ENCODE data around the gene RBM17. TPM values are rescaled to one million over a fixed set of nuclear protein-coding genes. Genes with fewer than 3 reads are reported as not detected.

The RBM17 gene
- total and polyA plus RNA-seq, 2 of the 13 experiments (the other 11 are each of a cell fraction or from before 2014, with no cell fraction given): 30.7 to 77.5 TPM

DNA sequence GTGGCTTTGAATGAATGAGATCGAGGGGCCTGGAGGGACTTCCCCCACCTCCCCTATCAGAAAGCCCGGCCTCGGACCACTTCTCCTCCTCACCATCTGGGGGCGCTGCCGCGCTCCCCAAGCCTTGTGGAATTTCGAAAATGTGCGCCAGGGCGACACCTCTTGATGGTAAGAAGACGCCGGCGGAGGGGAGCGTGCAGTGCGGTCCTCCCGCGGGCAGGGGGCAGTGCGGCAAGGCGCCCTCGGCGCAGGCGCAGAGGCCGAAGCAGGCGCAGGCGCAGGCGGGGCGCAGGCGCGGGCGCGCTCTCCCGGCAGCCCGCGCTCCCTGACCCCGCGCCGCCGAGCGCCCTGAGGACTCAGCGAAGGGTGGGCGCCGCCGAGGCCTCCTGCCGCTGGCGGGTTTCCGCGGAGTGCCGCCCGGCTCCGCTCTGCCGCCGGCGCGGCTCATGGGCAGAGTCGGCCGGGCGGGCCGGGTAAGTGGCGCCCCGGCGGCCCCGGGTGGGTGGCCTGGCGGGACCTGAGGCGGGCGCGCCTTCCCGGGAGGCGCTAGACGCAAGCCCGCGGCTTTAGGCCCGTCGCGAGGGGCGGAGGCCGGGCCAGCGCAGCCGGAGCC, at the start of gene RBM17 (continued):
- TF ChIP-seq, protein P1, sequence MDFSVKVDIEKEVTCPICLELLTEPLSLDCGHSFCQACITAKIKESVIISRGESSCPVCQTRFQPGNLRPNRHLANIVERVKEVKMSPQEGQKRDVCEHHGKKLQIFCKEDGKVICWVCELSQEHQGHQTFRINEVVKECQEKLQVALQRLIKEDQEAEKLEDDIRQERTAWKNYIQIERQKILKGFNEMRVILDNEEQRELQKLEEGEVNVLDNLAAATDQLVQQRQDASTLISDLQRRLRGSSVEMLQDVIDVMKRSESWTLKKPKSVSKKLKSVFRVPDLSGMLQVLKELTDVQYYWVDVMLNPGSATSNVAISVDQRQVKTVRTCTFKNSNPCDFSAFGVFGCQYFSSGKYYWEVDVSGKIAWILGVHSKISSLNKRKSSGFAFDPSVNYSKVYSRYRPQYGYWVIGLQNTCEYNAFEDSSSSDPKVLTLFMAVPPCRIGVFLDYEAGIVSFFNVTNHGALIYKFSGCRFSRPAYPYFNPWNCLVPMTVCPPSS (IDR thresholded peaks at IDR 0.05): no peak
- TF ChIP-seq DNMT3B (CRISPR knock-in tag; conservative IDR thresholded peaks at IDR 0.05) (0 out of 2 replicates have a peak, but pooled peaks have one; percentile 49), MEIS2 (CRISPR knock-in tag; IDR thresholded peaks at IDR 0.05) (peak; percentile 58), ZSCAN20 (CRISPR knock-in tag; IDR thresholded peaks at IDR 0.05; ENCODE audit: borderline replicate concordance) (0 out of 2 replicates have a peak, but pooled peaks have one; percentile 50), SPEN (CRISPR knock-in tag; IDR thresholded peaks at IDR 0.05; ENCODE audit: low read depth) (peak; percentile 83; the same call in 1 of the 2 replicates), HMG20B (CRISPR knock-in tag; conservative IDR thresholded peaks at IDR 0.05) (peak; percentile 58; the same call in 1 of the 2 replicates), SYNCRIP (IDR thresholded peaks at IDR 0.05; ENCODE audit: insufficient read depth, low read depth, low read length) (no peak), PTBP1 (IDR thresholded peaks at IDR 0.05; ENCODE audit: low read depth, low read length, poor library complexity, severe bottlenecking) (peak; percentile 91), MYC (CRISPR knock-in tag; IDR thresholded peaks at IDR 0.05; ENCODE audit: borderline replicate concordance) (peak; percentile 81; the same call in 1 of the 2 replicates), ZKSCAN1 (IDR thresholded peaks at IDR 0.05; ENCODE audit: low read length) (peak; percentile 56; the same call in 1 of the 2 replicates), MAZ (IDR thresholded peaks at IDR 0.05; ENCODE audit: borderline replicate concordance, low read depth, low read length) (peak; percentile 67), MAZ (CRISPR knock-in tag; IDR thresholded peaks at IDR 0.05; ENCODE audit: low read depth) (peak; percentile 77), ARHGAP35 (CRISPR knock-in tag; IDR thresholded peaks at IDR 0.05; ENCODE audit: borderline replicate concordance) (peak; percentile 30; the same call in 1 of the 2 replicates), FOXK1 (CRISPR knock-in tag; IDR thresholded peaks at IDR 0.05; ENCODE audit: borderline replicate concordance, low read depth) (peak; percentile 65; the same call in 1 of the 2 replicates)
- TF ChIP-seq, protein P2, sequence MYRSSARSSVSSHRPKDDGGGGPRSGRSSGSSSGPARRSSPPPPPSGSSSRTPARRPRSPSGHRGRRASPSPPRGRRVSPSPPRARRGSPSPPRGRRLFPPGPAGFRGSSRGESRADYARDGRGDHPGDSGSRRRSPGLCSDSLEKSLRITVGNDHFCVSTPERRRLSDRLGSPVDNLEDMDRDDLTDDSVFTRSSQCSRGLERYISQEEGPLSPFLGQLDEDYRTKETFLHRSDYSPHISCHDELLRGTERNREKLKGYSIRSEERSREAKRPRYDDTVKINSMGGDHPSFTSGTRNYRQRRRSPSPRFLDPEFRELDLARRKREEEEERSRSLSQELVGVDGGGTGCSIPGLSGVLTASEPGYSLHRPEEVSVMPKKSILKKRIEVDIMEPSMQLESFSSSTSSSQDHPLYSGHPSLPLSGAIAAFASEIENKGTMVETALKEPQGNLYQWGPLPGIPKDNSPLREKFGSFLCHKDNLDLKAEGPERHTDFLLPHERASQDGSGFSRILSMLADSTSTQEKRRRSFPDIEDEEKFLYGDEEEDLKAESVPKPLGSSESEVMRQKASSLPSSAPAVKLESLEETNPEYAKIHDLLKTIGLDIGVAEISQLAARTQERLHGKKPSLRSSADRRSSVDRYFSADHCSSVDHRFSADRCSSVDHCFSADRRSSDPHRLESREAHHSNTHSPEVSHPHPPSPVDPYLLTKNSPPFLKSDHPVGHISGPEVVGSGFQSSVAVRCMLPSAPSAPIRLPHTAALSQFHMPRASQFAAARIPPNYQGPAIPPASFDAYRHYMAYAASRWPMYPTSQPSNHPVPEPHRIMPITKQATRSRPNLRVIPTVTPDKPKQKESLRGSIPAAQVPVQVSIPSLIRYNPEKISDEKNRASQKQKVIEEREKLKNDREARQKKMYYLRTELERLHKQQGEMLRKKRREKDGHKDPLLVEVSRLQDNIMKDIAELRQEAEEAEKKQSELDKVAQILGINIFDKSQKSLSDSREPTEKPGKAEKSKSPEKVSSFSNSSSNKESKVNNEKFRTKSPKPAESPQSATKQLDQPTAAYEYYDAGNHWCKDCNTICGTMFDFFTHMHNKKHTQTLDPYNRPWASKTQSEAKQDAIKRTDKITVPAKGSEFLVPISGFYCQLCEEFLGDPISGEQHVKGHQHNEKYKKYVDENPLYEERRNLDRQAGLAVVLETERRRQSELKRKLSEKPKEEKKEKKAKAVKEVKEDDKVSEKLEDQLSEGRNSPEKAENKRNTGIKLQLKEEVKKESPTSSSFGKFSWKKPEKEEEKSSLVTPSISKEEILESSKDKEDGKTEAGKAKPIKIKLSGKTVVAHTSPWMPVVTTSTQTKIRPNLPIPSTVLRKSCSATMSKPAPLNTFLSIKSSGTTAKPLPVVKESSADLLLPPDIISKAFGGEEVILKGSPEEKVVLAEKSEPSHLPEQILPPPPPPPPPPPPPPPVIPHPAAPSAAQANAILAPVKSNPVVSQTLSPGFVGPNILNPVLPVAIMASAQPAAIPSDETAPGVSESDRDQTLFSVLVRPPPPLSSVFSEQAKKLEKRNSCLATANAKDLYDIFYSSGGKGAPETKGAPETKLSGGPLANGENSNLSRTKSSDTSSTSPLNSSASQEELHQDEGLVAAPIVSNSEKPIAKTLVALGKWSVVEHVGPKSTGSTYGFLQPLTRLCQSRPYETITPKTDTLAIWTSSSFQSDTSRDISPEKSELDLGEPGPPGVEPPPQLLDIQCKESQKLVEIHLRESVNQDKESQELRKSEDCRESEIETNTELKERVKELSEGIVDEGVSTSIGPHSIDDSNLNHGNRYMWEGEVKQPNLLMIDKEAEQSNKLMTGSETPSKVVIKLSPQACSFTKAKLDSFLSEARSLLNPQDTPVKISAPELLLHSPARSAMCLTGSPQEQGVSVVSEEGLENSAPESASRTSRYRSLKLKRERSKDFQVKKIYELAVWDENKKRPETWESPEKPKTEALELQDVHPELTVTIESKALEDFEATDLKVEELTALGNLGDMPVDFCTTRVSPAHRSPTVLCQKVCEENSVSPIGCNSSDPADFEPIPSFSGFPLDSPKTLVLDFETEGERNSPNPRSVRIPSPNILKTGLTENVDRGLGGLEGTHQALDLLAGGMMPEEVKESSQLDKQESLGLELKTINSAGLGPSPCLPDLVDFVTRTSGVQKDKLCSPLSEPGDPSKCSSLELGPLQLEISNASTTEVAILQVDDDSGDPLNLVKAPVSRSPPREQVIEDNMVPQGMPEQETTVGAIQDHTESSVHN (CRISPR knock-in tag; IDR thresholded peaks at IDR 0.05): no peak
- TF ChIP-seq, protein P3, sequence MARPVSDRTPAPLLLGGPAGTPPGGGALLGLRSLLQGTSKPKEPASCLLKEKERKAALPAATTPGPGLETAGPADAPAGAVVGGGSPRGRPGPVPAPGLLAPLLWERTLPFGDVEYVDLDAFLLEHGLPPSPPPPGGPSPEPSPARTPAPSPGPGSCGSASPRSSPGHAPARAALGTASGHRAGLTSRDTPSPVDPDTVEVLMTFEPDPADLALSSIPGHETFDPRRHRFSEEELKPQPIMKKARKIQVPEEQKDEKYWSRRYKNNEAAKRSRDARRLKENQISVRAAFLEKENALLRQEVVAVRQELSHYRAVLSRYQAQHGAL (CRISPR knock-in tag; IDR thresholded peaks at IDR 0.05; ENCODE audit: not compliant biosample characterization): peak; percentile 71
- TF ChIP-seq, protein P4, sequence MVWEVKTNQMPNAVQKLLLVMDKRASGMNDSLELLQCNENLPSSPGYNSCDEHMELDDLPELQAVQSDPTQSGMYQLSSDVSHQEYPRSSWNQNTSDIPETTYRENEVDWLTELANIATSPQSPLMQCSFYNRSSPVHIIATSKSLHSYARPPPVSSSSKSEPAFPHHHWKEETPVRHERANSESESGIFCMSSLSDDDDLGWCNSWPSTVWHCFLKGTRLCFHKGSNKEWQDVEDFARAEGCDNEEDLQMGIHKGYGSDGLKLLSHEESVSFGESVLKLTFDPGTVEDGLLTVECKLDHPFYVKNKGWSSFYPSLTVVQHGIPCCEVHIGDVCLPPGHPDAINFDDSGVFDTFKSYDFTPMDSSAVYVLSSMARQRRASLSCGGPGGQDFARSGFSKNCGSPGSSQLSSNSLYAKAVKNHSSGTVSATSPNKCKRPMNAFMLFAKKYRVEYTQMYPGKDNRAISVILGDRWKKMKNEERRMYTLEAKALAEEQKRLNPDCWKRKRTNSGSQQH (CRISPR knock-in tag; IDR thresholded peaks at IDR 0.05; ENCODE audit: low read depth): 0 out of 2 replicates have a peak, but pooled peaks have one; percentile 58

All from HepG2 (cell line).